Natural killer cell treated with Interleukin-12 subunit alpha and Interleukin-12 subunit beta and Interleukin-15 and Interleukin-18, amount 100 ng/mL, for 72 hours (primary cell): ENCODE data around the gene LRRC4C. TPM values are rescaled to one million over a fixed set of nuclear protein-coding genes. Genes with fewer than 3 reads are reported as not detected.

Source experiments
- ATAC-seq, 2 donors: fragments of 150-1000 bp; cut with Tn5 transposase in 1 of 2; sonication (Bioruptor Pico), chemical (Tn5 transposase) in 1 of 2; 2 replicates each; pipeline ENCODE4 v1.10.0; 2021
- DNase-seq: peaks from one replicate; pipeline ENCODE4 v3.0.0; 2022; ENCODE audit warnings: low spot score
- H3K27ac Mint-ChIP-seq, 2 donors: 1 replicate in 1 of 2; 2 replicates in 1 of 2; pipeline ENCODE4 v1.8.0; 2022; ENCODE audit warnings: mixed read lengths in 2 of 2, mild to moderate bottlenecking in 1 of 2, moderate library complexity in 1 of 2
- H3K27me3 Mint-ChIP-seq, 2 donors: 1 replicate in 1 of 2; 2 replicates in 1 of 2; pipeline ENCODE4 v1.8.0; 2022; ENCODE audit warnings: mixed read lengths in 2 of 2
- H3K36me3 Mint-ChIP-seq: one replicate; pipeline ENCODE4 v1.8.0; 2022; ENCODE audit warnings: mixed read lengths
- H3K4me1 Mint-ChIP-seq, 2 donors: 1 replicate in 1 of 2; 2 replicates in 1 of 2; pipeline ENCODE4 v1.8.0; 2022; ENCODE audit warnings: low read depth in 2 of 2, mixed read lengths in 2 of 2, mild to moderate bottlenecking in 1 of 2
- H3K4me3 Mint-ChIP-seq: one replicate; pipeline ENCODE4 v1.8.0; 2022; ENCODE audit warnings: mixed read lengths
- H3K9me3 Mint-ChIP-seq: 2 replicates; pipeline ENCODE4 v1.8.0; 2022; ENCODE audit warnings: mixed read lengths
- total RNA-seq, 2 donors: library from RNA; stranded (reverse); gene quantifications; one replicate each; pipeline ENCODE4 v1.2.3, GENCODE V29; 2022

The LRRC4C gene
- total RNA-seq, 2 donors from 2014 or later, result not detected

GRCh38 chr11:41286751-41287150, 172.7 kb downstream of the LRRC4C start:
- no peaks in the 10 kb centered on the region for H3K4me1 Mint-ChIP-seq
- ATAC-seq, result no peak

DNA sequence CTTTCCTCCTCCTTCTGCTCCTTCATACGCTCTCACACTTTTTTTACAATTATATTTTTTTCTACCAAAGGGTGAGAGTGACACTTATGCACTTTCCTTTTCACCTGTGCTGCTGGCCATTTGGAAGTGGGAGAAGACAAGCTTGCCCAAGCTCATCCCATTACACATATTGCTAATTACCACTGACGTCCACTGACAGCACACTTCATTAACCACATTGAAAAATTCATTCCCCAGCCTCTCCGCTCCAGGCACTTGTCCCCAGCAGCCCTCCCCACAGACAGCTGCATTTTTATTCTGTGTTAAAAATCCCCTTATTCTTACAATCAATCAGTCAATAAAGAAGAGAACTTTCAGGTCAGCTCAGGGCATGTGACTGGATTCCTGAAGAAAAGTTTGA, 175.1 kb downstream of the LRRC4C start:
- peaks cover 19% of the 10 kb centered on the region for H3K9me3 Mint-ChIP-seq
- H3K4me1 Mint-ChIP-seq, result no peaks in the 10 kb centered on the region
- H3K27ac Mint-ChIP-seq, result no peak overlapping the region
- no peak overlapping the region for H3K4me3 Mint-ChIP-seq
- H3K36me3 Mint-ChIP-seq, result peaks cover 6% of the 10 kb centered on the region
- DNase-seq, result no peak
- no peaks in the 10 kb centered on the region for H3K27me3 Mint-ChIP-seq
- ATAC-seq, result no peak

More at GRCh38 chr11:41286751-41287150, 172.7 kb downstream of the LRRC4C start:
- no peak overlapping the region for H3K4me3 Mint-ChIP-seq
- no peaks in the 10 kb centered on the region for H3K27me3 Mint-ChIP-seq
- no peak for DNase-seq
- peaks cover 6% of the 10 kb centered on the region for H3K36me3 Mint-ChIP-seq
- peaks cover 17% of the 10 kb centered on the region for H3K9me3 Mint-ChIP-seq
- no peak overlapping the region for H3K27ac Mint-ChIP-seq

- DNase-seq (no peak), ATAC-seq (no peak)
- Mint-ChIP-seq H3K9me3 (peaks cover 19% of the 10 kb centered on the region), H3K27ac (no peak overlapping the region), H3K27me3 (no peaks in the 10 kb centered on the region), H3K36me3 (peaks cover 6% of the 10 kb centered on the region), H3K4me1 (no peaks in the 10 kb centered on the region), H3K4me3 (no peak overlapping the region)
Measured at GRCh38 chr11:41283191-41283930, 176.1 kb downstream of the LRRC4C start.

DNA sequence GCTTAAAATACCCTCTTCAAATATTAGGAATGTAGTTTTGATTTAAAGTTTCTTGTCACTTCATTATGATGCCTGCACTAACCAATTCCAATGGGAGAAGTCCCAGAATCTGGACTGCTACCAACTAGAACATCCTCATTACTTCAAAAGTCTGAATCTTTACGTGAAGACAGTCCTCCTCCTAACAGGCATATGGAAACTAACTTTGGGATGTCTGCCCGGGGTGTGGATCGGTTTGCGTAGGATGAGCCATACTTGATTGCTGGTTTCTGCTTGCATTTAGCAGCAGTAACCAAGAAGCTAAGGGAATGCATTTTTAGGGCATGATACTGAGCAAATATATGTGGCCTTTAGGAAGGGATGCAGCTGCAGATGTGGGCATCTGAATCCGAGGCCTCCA, 177.1 kb downstream of the LRRC4C start:
- no peak for ATAC-seq
- Mint-ChIP-seq H3K27me3 (no peaks in the 10 kb centered on the region), H3K4me3 (no peak overlapping the region), H3K36me3 (no peaks in the 10 kb centered on the region), H3K9me3 (peaks cover 23% of the 10 kb centered on the region), H3K27ac (no peak overlapping the region), H3K4me1 (no peaks in the 10 kb centered on the region)
- DNase-seq, result no peak

DNA sequence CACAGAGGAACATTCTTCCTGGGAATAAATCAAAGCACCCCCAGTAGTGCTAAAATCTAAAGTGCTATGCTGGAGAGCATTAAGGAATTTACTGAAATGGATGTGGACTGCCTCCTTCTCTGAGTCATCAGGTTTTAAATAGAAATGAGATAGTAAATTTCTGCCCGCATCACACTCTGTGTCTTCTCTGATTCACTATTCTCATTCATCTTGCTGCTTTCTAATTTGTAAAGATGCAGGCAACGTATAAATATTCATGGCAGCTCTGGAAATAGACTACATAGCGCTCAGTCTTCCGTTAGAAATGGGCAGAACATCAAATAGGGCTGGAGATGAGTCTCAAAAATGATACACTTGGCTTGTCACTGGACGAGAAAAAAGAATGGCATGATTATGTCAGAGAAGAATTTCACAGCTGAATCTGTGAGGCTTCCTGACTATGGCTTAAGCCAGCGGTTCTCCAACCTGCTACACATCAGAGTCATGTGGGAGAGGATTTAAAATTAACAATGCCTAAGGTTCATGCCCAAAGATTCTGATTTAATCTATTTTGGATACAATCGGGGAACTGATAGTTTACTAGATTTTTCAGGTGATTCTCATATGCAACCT, 178.2 kb downstream of the LRRC4C start:
- H3K9me3 Mint-ChIP-seq, result peaks cover 23% of the 10 kb centered on the region
- no peak overlapping the region for H3K27ac Mint-ChIP-seq
- no peaks in the 10 kb centered on the region for H3K36me3 Mint-ChIP-seq
- no peaks in the 10 kb centered on the region for H3K4me1 Mint-ChIP-seq
- DNase-seq, result no peak
- no peak for ATAC-seq
- H3K4me3 Mint-ChIP-seq, result no peak overlapping the region
- H3K27me3 Mint-ChIP-seq, result no peaks in the 10 kb centered on the region

GRCh38 chr11:41274831-41275230, 184.6 kb downstream of the LRRC4C start:
- DNase-seq (no peak), ATAC-seq (no peak)
- H3K27ac Mint-ChIP-seq, result no peak overlapping the region
- H3K36me3 Mint-ChIP-seq, result peaks cover 12% of the 10 kb centered on the region
- no peak overlapping the region for H3K4me3 Mint-ChIP-seq
- no peaks in the 10 kb centered on the region for H3K27me3 Mint-ChIP-seq
- H3K9me3 Mint-ChIP-seq, result peaks cover 16% of the 10 kb centered on the region
- no peaks in the 10 kb centered on the region for H3K4me1 Mint-ChIP-seq

GRCh38 chr11:41273908-41274307, 185.5 kb downstream of the LRRC4C start:
- peaks cover 12% of the 10 kb centered on the region for H3K36me3 Mint-ChIP-seq

GRCh38 chr11:41267451-41267850, 192.0 kb downstream of the LRRC4C start:
- Mint-ChIP-seq H3K36me3 (no peaks in the 10 kb centered on the region), H3K27me3 (no peaks in the 10 kb centered on the region), H3K27ac (no peak overlapping the region), H3K4me1 (no peaks in the 10 kb centered on the region), H3K9me3 (peaks cover 14% of the 10 kb centered on the region), H3K4me3 (no peak overlapping the region)
- DNase-seq, result no peak
- ATAC-seq, result no peak

More at GRCh38 chr11:41273908-41274307, 185.5 kb downstream of the LRRC4C start:
- Mint-ChIP-seq H3K4me3 (no peak overlapping the region), H3K27me3 (no peaks in the 10 kb centered on the region), H3K9me3 (peaks cover 16% of the 10 kb centered on the region), H3K27ac (no peak overlapping the region), H3K4me1 (no peaks in the 10 kb centered on the region)
- DNase-seq (no peak), ATAC-seq (no peak)

- H3K4me1 Mint-ChIP-seq, result no peaks in the 10 kb centered on the region
- H3K27ac Mint-ChIP-seq, result no peak overlapping the region
Measured at GRCh38 chr11:41256041-41256440, 203.4 kb downstream of the LRRC4C start.

DNA sequence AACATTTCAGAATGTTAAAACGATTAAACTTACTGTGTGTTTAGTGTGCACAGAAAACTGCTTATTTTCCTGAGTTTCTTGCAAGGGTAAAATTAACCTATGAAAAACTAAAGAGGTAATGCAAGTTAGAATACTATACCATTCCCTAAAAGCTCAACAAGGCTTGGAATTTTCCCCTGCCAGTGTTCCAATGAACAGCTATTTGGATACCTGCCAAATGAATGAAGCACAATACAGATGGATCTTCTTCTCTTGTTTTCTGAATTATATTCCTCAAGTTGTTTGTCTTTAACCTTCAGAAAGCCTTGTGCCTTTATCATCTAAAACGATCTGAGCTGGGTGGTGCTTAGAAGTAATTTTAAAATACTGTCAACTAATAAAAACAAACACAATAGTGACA, 204.5 kb downstream of the LRRC4C start:
- DNase-seq, result no peak
- no peak for ATAC-seq
- H3K9me3 Mint-ChIP-seq, result peaks cover 12% of the 10 kb centered on the region
- H3K36me3 Mint-ChIP-seq, result peaks cover 6% of the 10 kb centered on the region
- no peak overlapping the region for H3K4me3 Mint-ChIP-seq
- H3K27ac Mint-ChIP-seq, result no peak overlapping the region
- no peaks in the 10 kb centered on the region for H3K27me3 Mint-ChIP-seq
- no peaks in the 10 kb centered on the region for H3K4me1 Mint-ChIP-seq

More at GRCh38 chr11:41256041-41256440, 203.4 kb downstream of the LRRC4C start:
- DNase-seq (no peak), ATAC-seq (no peak)
- no peaks in the 10 kb centered on the region for H3K27me3 Mint-ChIP-seq
- peaks cover 11% of the 10 kb centered on the region for H3K9me3 Mint-ChIP-seq
- no peak overlapping the region for H3K4me3 Mint-ChIP-seq
- peaks cover 5% of the 10 kb centered on the region for H3K36me3 Mint-ChIP-seq

DNA sequence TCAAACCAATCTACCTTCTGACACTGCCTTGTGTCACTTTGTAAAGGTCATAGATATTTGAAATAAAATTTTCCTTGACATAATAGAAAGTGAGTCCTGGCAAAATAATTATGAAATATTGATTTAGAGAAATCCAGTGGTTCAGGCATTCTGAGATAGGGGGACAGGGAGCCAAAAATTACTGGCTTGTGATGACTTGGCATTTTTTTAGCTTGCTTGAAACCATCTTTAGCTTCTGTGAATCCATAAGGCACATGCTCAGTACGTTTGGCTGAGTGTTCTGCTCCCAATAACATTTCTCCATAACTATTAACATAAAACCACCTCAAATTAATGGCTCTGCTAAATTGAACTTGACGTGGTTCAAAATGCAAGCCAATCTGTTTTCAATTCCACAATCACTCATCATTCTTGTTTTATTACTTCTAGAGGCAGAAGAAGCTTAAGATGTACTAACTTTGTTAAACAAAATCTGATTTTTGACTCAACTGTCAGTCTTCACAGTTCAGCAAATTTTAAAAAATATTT, 209.0 kb downstream of the LRRC4C start:
- DNase-seq (no peak), ATAC-seq (no peak)
- Mint-ChIP-seq H3K36me3 (peaks cover 6% of the 10 kb centered on the region), H3K4me1 (no peaks in the 10 kb centered on the region), H3K27me3 (no peaks in the 10 kb centered on the region), H3K27ac (no peak overlapping the region), H3K9me3 (peaks cover 20% of the 10 kb centered on the region), H3K4me3 (no peak overlapping the region)

- H3K36me3 Mint-ChIP-seq, result peaks cover 6% of the 10 kb centered on the region
- no peak overlapping the region for H3K4me3 Mint-ChIP-seq
- no peak for DNase-seq
- peaks cover 27% of the 10 kb centered on the region for H3K9me3 Mint-ChIP-seq
- H3K4me1 Mint-ChIP-seq, result no peaks in the 10 kb centered on the region
- no peaks in the 10 kb centered on the region for H3K27me3 Mint-ChIP-seq
- no peak overlapping the region for H3K27ac Mint-ChIP-seq
- ATAC-seq, result no peak
Measured at GRCh38 chr11:41247621-41248020, 211.8 kb downstream of the LRRC4C start.

DNA sequence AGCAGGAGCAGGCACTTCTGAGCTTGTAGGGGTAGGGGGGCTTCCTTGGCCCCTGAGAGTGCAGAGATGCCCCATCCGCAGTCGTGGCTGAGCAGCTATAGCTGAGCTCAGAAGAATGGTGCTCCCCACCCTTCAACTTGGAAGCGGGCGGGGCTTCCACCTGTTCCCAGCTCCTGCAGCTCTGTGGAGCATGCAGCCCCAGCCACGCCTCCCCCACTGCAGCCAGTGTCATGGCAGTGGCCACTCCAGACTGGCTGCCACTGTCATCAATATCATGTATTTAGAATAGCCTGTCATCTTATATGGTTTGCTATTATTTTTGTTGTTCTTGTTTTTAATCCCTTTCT, 213.1 kb downstream of the LRRC4C start:
- Mint-ChIP-seq H3K4me1 (no peaks in the 10 kb centered on the region), H3K36me3 (peaks cover 4% of the 10 kb centered on the region), H3K4me3 (no peak overlapping the region), H3K27me3 (no peaks in the 10 kb centered on the region), H3K9me3 (peaks cover 26% of the 10 kb centered on the region), H3K27ac (no peak overlapping the region)
- DNase-seq, result no peak
- ATAC-seq, result no peak

- no peaks in the 10 kb centered on the region for H3K27me3 Mint-ChIP-seq
- no peaks in the 10 kb centered on the region for H3K4me1 Mint-ChIP-seq
- no peak for DNase-seq
- no peaks in the 10 kb centered on the region for H3K36me3 Mint-ChIP-seq
- peaks cover 25% of the 10 kb centered on the region for H3K9me3 Mint-ChIP-seq
- no peak for ATAC-seq
- H3K27ac Mint-ChIP-seq, result no peak overlapping the region
- H3K4me3 Mint-ChIP-seq, result no peak overlapping the region
Measured at GRCh38 chr11:41245704-41246398, 213.6 kb downstream of the LRRC4C start.
